Uterus (tissue), 2 donors: ENCODE results near the gene C17orf75.

ENCODE experiments used
- CTCF ChIP-seq, 4 experiments: fragments of 200-600 bp in 2 of 4; fragments of 450-650 bp in 2 of 4; sonication (generic) in 2 of 4; IDR thresholded peaks; one replicate each; pipeline ENCODE4 v1.5.1; 2016 to 2019; ENCODE audit warnings: antibody characterized with exemption in 4 of 4, mild to moderate bottlenecking in 2 of 4, moderate library complexity in 1 of 4
- POLR2A ChIP-seq, 2 donors: fragments of 450-650 bp; IDR thresholded peaks; one replicate each; pipeline ENCODE4 v1.6.1; 2016; ENCODE audit warnings: antibody characterized with exemption in 2 of 2, mild to moderate bottlenecking in 1 of 2, moderate library complexity in 1 of 2

DNA sequence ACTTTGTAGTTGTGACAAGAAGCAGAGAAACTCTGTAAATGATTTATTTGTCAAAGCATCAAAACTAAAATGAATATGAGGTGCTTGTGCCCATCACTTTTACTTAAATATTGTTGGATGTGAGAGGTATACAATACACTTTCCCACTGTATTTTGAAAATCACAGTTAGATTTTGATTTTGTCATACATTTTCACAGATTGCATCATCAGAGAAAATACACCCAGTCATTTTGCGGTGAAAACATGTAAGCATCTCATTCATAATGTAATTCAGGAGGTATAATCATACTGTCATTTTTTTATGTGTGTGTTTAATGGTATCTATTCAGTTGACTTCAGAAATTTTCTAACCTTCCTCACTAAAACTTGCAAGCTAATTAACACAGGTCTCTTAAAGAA lies 19.3 kb upstream of the C17orf75 start:
- TF ChIP-seq CTCF (IDR thresholded peaks at IDR 0.05) (no peak), POLR2A (IDR thresholded peaks at IDR 0.05) (no peak)
